Stimulated activated CD8-positive, alpha-beta memory T cell treated with anti-CD3 and anti-CD28 coated beads, Interleukin-7, amount 100 ng/mL, for 4 hours (primary cell): ENCODE results near the gene C11orf24.

Experiments
- DNase-seq, 2 donors: peaks; one replicate each; pipeline ENCODE4 v3.0.0-alpha.2; 2020; ENCODE audit warnings: low read depth in 2 of 2

Gene C11orf24

GRCh38 chr11:68271781-68272608 lies at the start of gene C11orf24:
TSS of gene C11orf24 (minus strand) at chr11:68271973. CDS start at chr11:68263767, 8,206 bp downstream.
- DNase-seq = peak; percentile 79 to 93

- no peak for DNase-seq
These were observed 45.5 kb upstream of the C11orf24 start for GRCh38 chr11:68317147-68317785.

GRCh38 chr11:68315171-68315920 lies 43.6 kb upstream of the C11orf24 start:
- no peak for DNase-seq

GRCh38 chr11:68314203-68315170 lies 42.7 kb upstream of the C11orf24 start:
- no peak for DNase-seq

- DNase-seq = no peak
These were observed 41.9 kb upstream of the C11orf24 start for GRCh38 chr11:68313574-68314202.

GRCh38 chr11:68312780-68313573 lies 41.2 kb upstream of the C11orf24 start:
- no peak for DNase-seq

- no peak for DNase-seq
These were observed 40.5 kb upstream of the C11orf24 start, which contains the start of gene LRP5 for GRCh38 chr11:68312117-68312779. TSS of gene LRP5 (plus strand) at chr11:68312591. CDS start at chr11:68312715, 124 bp downstream.

GRCh38 chr11:68311160-68312116 lies 39.7 kb upstream of the C11orf24 start:
- DNase-seq = no peak

GRCh38 chr11:68309621-68310185 lies 37.9 kb upstream of the C11orf24 start:
- DNase-seq = no peak

GRCh38 chr11:68308068-68308467 lies 36.3 kb upstream of the C11orf24 start:
- DNase-seq = no peak

- DNase-seq = no peak
These were observed 34.9 kb upstream of the C11orf24 start for GRCh38 chr11:68306636-68307035.

GRCh38 chr11:68303982-68304780 lies 32.4 kb upstream of the C11orf24 start:
- DNase-seq = no peak

- DNase-seq = no peak
These were observed 31.3 kb upstream of the C11orf24 start for GRCh38 chr11:68303083-68303482.

- no peak for DNase-seq
These were observed 30.9 kb upstream of the C11orf24 start for GRCh38 chr11:68302670-68303069.

- DNase-seq = no peak
These were observed 30.5 kb upstream of the C11orf24 start for GRCh38 chr11:68302256-68302655.

GRCh38 chr11:68300076-68300830 lies 28.5 kb upstream of the C11orf24 start:
- DNase-seq = no peak
